OCI-LY3 (cell line): ENCODE results near the gene SFI1.

Source experiments
- EZH2phosphoT487 ChIP-seq: fragments of 200-600 bp; shearing (Covaris generic); IDR thresholded peaks from 2 replicates; pipeline ENCODE4 v1.6.1; 2018; ENCODE audit warnings: antibody characterized with exemption, mixed run types, low read depth
- TF ChIP-seq, protein P1 (sequence below): fragments of 200-600, 300-600 bp; sonication (generic); IDR thresholded peaks from 2 replicates; pipeline ENCODE4 v1.5.1; 2014; ENCODE audit warnings: antibody characterized with exemption, low read length, low read depth

DNA sequence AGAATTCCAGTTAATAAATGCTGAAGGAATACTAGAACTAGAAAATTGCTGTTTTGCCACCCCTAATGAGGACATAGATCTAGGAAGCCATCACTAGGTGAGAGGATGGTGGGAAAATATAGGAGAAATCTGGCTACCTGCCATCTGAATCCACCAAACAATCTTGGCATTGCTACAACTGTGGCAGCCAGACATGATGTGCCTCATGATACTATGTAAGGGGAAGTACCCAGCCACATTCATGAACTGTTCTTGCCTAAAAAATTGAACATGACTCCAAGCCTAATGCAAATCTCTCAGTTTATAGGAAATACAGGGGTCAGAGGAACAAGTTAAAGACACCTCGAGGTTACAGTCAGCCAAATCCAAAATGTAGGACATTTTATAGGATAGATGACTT lies 72.8 kb downstream of the SFI1 start:
- TF ChIP-seq, protein P1, sequence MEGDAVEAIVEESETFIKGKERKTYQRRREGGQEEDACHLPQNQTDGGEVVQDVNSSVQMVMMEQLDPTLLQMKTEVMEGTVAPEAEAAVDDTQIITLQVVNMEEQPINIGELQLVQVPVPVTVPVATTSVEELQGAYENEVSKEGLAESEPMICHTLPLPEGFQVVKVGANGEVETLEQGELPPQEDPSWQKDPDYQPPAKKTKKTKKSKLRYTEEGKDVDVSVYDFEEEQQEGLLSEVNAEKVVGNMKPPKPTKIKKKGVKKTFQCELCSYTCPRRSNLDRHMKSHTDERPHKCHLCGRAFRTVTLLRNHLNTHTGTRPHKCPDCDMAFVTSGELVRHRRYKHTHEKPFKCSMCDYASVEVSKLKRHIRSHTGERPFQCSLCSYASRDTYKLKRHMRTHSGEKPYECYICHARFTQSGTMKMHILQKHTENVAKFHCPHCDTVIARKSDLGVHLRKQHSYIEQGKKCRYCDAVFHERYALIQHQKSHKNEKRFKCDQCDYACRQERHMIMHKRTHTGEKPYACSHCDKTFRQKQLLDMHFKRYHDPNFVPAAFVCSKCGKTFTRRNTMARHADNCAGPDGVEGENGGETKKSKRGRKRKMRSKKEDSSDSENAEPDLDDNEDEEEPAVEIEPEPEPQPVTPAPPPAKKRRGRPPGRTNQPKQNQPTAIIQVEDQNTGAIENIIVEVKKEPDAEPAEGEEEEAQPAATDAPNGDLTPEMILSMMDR, result no peak
- no peak for TF ChIP-seq EZH2phosphoT487
